ENCODE results near the gene FKBP8.

Gene FKBP8

DNA sequence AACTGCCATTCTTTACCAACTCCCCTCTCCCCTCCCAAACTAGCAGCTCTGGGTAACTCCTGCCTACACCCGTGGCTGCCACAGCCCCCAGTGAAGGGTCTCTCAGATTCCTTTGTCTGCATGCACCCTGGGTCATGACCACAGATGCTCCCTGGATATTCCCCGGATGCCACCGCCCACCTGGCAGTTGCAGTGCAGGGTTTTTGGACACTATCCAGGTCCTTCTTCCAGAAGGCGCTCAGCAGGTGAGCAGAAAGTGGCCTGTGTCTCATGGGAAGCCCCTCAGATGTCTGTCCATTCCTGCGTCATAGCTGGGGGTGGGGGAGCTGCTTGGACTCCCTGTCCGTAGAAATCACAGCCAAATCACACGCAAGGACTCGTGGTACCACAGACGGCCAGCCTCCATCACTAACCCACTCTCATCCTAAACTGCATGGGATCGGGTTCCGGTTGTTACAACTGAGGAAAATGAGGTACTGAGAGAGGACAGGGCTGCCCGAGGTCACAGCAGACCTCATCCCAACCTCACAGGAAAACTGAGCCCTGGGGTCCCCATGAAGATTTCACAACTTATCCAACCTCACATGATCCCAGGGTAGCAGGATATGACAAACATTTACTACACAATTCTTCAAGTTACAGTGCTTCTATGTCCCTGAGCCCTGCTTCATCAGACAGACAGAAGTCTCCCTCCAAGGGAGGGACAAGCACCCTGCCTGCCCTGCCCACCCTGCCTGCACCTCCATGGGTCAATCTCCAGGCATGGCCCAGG, 60.1 kb downstream of the FKBP8 start:
- DNase-seq (ENCODE audit: low spot score), result no peak

Measured in HuH-7 (cell line).